Small intestine (tissue), 7 donors: ENCODE results near the gene CCDC150. TPM values are rescaled to one million over a fixed set of nuclear protein-coding genes. Genes with fewer than 3 reads are reported as not detected.
"Not testable (repeated sequence)": the region's sequence is repeated elsewhere in the genome, so short reads cannot be mapped to it uniquely, and the experiment has no call there.

Experiments used
- DNase-seq, 2 donors: peaks; one replicate each; pipeline versions ENCODE4 v3.0.0 to v3.0.0-alpha.2; 2013
- FAIRE-seq: peaks from 2 replicates; lab custom pipeline; 2012; peaks lifted over from hg19 to GRCh38; lab: Jason Lieb, UNC
- H3K27ac ChIP-seq, 3 donors: one replicate each; pipeline ENCODE4 v1.5.1; 2013; ENCODE audit warnings: low read length in 2 of 3, mild to moderate bottlenecking in 2 of 3, control low read depth in 1 of 3, inconsistent platforms in 1 of 3, low read depth in 1 of 3, moderate library complexity in 1 of 3
- H3K27me3 ChIP-seq, 3 donors: one replicate each; pipeline ENCODE4 v1.6.1; 2013; ENCODE audit warnings: low read length in 3 of 3, inconsistent platforms in 1 of 3; ENCODE audit not compliant: control insufficient read depth in 3 of 3, insufficient read depth in 3 of 3
- H3K36me3 ChIP-seq, 3 donors: one replicate each; pipeline ENCODE4 v1.6.1; 2013; ENCODE audit warnings: low read length in 3 of 3, inconsistent platforms in 1 of 3, low read depth in 1 of 3, mild to moderate bottlenecking in 1 of 3, moderate library complexity in 1 of 3; ENCODE audit not compliant: control insufficient read depth in 3 of 3, insufficient read depth in 2 of 3
- H3K4me1 ChIP-seq, 3 donors: one replicate each; pipeline ENCODE4 v1.6.1; 2013; ENCODE audit warnings: low read length in 2 of 3, inconsistent platforms in 1 of 3, low read depth in 1 of 3, mild to moderate bottlenecking in 1 of 3, moderate library complexity in 1 of 3; ENCODE audit not compliant: control insufficient read depth in 3 of 3, insufficient read depth in 2 of 3
- H3K4me3 ChIP-seq, 3 donors: one replicate each; pipeline ENCODE4 v1.5.1; 2013; ENCODE audit warnings: low read length in 3 of 3, control low read depth in 1 of 3, inconsistent platforms in 1 of 3, low read depth in 1 of 3, mild to moderate bottlenecking in 1 of 3, moderate library complexity in 1 of 3
- H3K9me3 ChIP-seq, 2 donors: one replicate each; pipeline ENCODE4 v1.6.1; 2013; ENCODE audit warnings: low read depth in 1 of 2, low read length in 1 of 2; ENCODE audit not compliant: control insufficient read depth in 2 of 2, insufficient read depth in 1 of 2
- WGBS, 3 donors: extraction: QIAGEN DNeasy Blood & Tissue Kit; methylation state at CpG; one replicate each; pipeline ENCODE4 v1.1.7; 2013; 5-methylcytosine and 5-hydroxymethylcytosine counted together
- polyA plus RNA-seq, 4 donors: library from polyadenylated mRNA; stranded (reverse) in 3 of 4; unstranded in 1 of 4; fragments of 200-250 nt in 3 of 4; fragments of 120-200 nt in 1 of 4; gene quantifications; one replicate each; pipeline versions ENCODE4 v1.2.1 to v1.2.3, GENCODE V29; 2013
- donor health status: healthy with polysubstance abuse.
- donor health status: control.
- donor health status: control.
- donor health status: Bipolar disorder and iron deficiency.
- donor health status: healthy.

Gene CCDC150
- polyA plus RNA-seq, 4 donors, result 1.9 to 14.5 TPM; not detected in 2

DNA sequence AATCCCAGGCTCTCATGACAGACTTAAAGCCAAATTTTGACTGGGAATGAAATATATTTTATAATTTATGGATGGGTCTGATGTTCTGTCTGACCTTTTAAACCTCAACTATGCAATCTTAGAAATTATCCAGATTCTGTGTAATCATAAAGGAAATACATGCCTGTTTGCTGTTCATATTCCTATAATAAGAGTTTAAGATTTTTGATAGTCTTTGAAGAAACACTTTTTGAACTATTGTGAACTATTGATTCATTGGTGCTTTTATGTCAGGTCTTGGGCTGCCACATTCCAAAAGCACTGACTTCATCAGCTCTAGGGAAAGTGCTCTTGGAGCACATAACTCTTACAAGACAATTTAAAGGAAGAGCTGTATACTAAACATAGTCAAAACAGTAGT lies 64.2 kb downstream of the CCDC150 start:
- H3K4me1 ChIP-seq, result no peaks in the 10 kb centered on the region
- FAIRE-seq (no peak), DNase-seq (no peak)
- no peaks in the 10 kb centered on the region for H3K9me3 ChIP-seq
- no peaks in the 10 kb centered on the region for H3K36me3 ChIP-seq
- no peak overlapping the region for H3K4me3 ChIP-seq
- H3K27me3 ChIP-seq, result no peaks in the 10 kb centered on the region
- no peak overlapping the region for H3K27ac ChIP-seq

DNA sequence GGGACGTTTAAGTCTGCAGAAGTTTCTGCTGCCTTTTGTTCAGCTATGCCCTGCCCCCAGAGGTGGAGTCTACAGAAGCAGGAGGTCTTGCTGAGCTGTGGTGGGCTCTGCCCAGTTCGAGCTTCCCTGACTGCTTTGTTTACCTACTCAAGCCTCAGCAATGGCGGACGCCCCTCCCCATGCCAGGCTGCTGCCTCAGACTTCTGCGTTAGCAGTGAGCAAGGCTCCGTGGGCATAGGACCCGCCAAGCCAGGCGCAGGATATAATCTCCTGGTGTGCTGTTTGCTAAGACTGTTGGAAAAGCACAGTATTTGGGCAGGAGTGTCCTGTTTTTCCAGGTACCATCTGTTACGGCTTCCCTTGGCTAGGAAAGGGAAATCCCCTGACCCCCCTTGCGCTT lies 70.5 kb downstream of the CCDC150 start:
- FAIRE-seq, DNase-seq: not testable (repeated sequence)
- WGBS, 3 donors, result 96 to 98% (median 97%) methylated on average over 10 of the region's 10 CpGs

DNA sequence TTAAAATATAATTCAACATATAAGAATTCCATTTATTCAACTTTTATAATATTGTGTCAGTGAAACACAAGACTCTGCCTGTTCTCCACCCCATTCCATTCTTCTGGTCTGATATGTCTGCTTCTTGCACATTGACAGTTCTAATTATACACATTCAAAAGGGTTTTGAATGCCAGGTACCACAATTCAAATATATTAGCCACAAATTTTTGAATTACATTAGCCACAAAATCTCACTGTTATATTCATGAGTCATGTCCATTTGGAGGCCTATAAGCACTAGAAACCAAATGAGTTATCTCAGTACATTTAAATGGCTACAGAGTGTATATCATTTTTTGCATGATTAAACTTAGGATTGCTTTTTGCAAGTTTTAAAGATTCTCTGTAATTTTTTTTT lies 72.1 kb downstream of the CCDC150 start:
- Histone ChIP-seq H3K4me1 (no peaks in the 10 kb centered on the region), H3K9me3 (peaks cover 0 to 7% of the 10 kb centered on the region in 2 donors), H3K27me3 (no peaks in the 10 kb centered on the region), H3K27ac (no peak overlapping the region), H3K36me3 (peaks cover 0 to 3% (median 0%) of the 10 kb centered on the region in 3 donors), H3K4me3 (no peak overlapping the region)
- no peak for FAIRE-seq
- DNase-seq, result no peak

More for the DNA sequence above, 70.5 kb downstream of the CCDC150 start:
- not testable (repeated sequence) for H3K36me3 ChIP-seq, H3K4me1 ChIP-seq, H3K27ac ChIP-seq, H3K9me3 ChIP-seq, H3K4me3 ChIP-seq, H3K27me3 ChIP-seq

DNA sequence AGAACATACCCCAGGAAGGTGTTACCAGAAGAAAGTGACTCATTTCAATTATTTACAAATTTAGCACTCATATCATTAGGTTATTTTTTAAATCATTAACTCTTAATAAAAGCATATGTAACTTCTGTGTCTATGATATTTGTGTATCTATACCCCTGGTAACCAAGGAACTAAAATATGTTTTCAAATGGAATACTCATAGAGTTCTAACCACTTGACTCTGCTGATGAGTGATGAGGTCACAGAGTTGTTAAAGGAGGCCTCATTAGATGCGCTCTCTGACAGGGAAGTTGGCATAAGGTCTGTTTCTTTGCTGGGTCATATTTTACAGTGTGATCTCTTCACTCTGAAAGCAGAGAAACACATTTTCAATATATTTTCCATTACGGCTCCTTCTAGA lies 73.4 kb downstream of the CCDC150 start:
- no peak for DNase-seq
- Histone ChIP-seq H3K4me1 (no peaks in the 10 kb centered on the region), H3K4me3 (no peak overlapping the region), H3K27ac (no peak overlapping the region), H3K9me3 (peaks cover 0 to 7% of the 10 kb centered on the region in 2 donors), H3K36me3 (peaks cover 0 to 3% (median 0%) of the 10 kb centered on the region in 3 donors), H3K27me3 (no peaks in the 10 kb centered on the region)
- FAIRE-seq, result no peak
- WGBS, 3 donors, result 92 to 96% (median 94%) methylated on average over 2 of the region's 2 CpGs

DNA sequence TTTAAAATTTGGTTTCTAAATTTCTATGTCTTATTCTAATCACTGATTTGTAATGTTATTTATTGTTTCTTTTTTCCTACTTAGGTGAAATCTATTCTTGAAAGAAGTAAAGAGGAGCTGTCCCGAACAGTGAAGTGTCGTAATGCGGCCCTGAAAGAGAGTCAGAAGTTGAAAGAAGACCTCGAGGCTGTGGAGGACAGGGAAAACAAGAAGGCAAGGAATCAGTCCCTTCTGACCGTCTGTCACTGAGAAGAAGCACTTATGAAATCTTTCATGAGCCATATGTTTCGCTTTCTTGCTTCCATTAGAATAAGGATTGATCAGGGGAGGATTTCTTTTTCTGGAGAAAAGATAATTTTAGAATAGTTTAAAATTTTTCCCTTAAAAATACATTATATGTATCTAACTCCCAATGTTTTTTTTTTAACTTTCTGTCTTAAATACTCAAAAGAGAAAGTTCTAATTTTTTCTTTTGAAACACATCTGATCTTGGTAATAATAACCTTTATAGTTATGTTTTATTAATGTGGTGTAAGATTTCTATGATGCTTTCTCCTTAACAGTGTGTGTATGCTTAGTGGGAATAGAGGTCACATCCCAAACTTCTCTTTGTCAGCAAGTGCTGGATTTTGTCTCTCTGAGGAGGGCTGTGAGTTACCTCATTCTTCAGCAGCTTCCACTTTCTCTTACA lies 79.0 kb downstream of the CCDC150 start:
- Histone ChIP-seq H3K4me1 (peaks cover 0 to 3% (median 0%) of the 10 kb centered on the region in 3 donors), H3K27me3 (no peaks in the 10 kb centered on the region), H3K36me3 (peaks cover 0 to 2% (median 0%) of the 10 kb centered on the region in 3 donors), H3K9me3 (no peaks in the 10 kb centered on the region), H3K27ac (peak overlapping the region in 1 of 3 donors; percentile 77), H3K4me3 (no peak overlapping the region)
- FAIRE-seq (no peak), DNase-seq (no peak)
- WGBS, 3 donors, result 81 to 88% (median 88%) methylated on average over 6 of the region's 6 CpGs

DNA sequence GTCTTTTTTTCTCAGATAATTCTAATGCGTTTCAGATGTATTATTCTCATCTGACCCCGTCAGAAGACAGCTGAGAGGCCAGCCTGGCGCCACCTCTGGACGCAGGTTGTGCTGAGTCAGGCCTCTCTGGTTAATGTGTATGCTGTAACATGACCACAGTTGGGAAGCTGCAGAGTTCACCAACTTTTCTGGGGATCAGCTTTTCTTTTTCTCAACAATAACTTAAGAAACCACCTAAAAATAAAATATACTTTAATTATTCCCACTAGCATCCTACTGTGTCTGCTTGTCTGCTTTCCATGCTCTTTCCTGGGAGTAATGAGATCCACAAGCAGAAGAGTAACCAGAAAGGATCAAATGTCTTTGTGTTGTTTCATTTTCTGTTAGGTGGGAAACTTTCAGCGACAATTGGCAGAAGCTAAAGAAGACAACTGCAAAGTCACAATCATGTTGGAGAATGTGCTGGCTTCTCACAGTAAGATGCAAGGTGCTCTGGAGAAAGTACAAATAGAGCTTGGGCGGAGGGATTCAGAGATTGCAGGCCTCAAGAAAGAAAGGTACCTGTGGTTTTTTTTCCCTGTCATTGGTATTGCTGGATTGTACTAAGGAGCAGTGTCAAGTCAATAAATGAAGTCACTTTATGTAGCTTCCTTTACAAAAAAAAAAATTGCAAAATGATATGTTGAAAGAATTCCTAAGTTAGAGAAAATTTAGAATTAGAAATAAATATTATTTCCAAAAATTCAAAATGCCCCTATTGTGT lies 79.8 kb downstream of the CCDC150 start:
- no peak for FAIRE-seq
- H3K27ac ChIP-seq, result peak overlapping the region in 1 of 3 donors; percentile 77
- peak overlapping the region in 1 of 3 donors; percentile 10 for H3K4me3 ChIP-seq
- H3K27me3 ChIP-seq, result no peaks in the 10 kb centered on the region
- peak; percentile 47 to 84 for DNase-seq
- H3K9me3 ChIP-seq, result no peaks in the 10 kb centered on the region
- 40 to 54% (median 53%) methylated on average over 6 of the region's 6 CpGs for WGBS, 3 donors
- H3K36me3 ChIP-seq, result peaks cover 0 to 2% (median 0%) of the 10 kb centered on the region in 3 donors
- peaks cover 0 to 3% (median 0%) of the 10 kb centered on the region in 3 donors for H3K4me1 ChIP-seq

DNA sequence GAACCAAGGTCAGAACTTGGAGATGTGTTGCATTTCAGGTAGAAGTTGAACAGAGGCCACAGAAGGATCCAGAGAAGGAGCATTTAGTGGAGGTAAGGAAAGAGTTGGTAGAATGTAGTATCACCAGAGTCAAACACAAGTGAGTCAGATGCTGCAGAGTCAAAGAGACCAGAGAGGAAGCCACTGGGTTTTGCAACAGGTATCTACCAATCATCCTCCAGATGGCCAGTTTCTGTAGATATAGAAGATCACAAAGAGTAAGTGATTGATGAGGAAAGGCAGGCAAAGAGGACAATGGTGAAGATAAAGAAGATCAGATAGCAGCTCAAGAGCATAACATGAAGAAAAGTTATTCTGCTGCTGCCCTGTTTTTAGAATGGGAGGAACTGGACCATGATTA lies 84.1 kb downstream of the CCDC150 start:
- Histone ChIP-seq H3K9me3 (no peaks in the 10 kb centered on the region), H3K4me3 (no peak overlapping the region), H3K36me3 (peaks cover 0 to 2% (median 0%) of the 10 kb centered on the region in 3 donors), H3K27ac (no peak overlapping the region), H3K4me1 (no peaks in the 10 kb centered on the region), H3K27me3 (no peaks in the 10 kb centered on the region)
- FAIRE-seq, result no peak
- no peak for DNase-seq

DNA sequence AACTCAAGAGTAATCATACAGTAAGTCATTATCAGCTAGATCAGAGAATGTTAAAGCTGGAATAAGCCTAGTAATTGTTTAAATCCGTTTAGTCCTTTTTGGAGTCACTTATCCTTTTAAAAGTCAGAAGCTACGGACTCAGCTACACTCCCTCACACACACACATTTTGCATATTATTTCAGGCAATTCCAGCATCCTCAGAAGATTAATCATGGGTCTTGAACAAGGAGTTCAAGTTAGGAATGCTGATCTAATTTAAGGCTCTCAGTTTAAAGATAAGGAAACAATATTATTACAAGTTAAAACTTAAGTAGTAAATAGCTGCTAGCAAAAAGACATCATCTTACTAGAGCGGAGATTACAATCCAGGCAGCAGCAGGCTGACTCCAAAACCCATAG lies 85.7 kb downstream of the CCDC150 start:
- DNase-seq, result no peak
- H3K9me3 ChIP-seq, result no peaks in the 10 kb centered on the region
- no peak overlapping the region for H3K27ac ChIP-seq
- H3K36me3 ChIP-seq, result peaks cover 0 to 2% (median 0%) of the 10 kb centered on the region in 3 donors
- FAIRE-seq, result no peak
- H3K4me3 ChIP-seq, result no peak overlapping the region
- 93 to 95% (median 95%) methylated on average over 3 of the region's 3 CpGs for WGBS, 3 donors
- H3K4me1 ChIP-seq, result peaks cover 0 to 3% (median 0%) of the 10 kb centered on the region in 3 donors
- no peaks in the 10 kb centered on the region for H3K27me3 ChIP-seq
